Thyroid gland (tissue), 4 donors: ENCODE data around the gene MEI1. TPM values are rescaled to one million over a fixed set of nuclear protein-coding genes. Genes with fewer than 3 reads are reported as not detected.

Experiments used
- DNase-seq, 2 donors: peaks; one replicate each; pipeline ENCODE4 v3.0.0-alpha.2; 2019
- H3K27ac ChIP-seq, 3 donors: fragments of 200-600 bp; sonication (generic); 1 replicate in 2 of 3; 2 replicates in 1 of 3; pipeline ENCODE4 v1.5.1; 2016 to 2019; ENCODE audit warnings: mild to moderate bottlenecking in 1 of 3, moderate library complexity in 1 of 3
- H3K27me3 ChIP-seq: fragments of 200-600 bp; sonication (generic); one replicate; pipeline ENCODE4 v1.5.1; 2019
- H3K36me3 ChIP-seq, 2 donors: fragments of 200-600 bp; sonication (generic); one replicate each; pipeline ENCODE4 v1.5.1; 2016 to 2019
- H3K4me1 ChIP-seq, 2 donors: fragments of 200-600 bp; sonication (generic); one replicate each; pipeline ENCODE4 v1.5.1; 2017 to 2019
- H3K4me3 ChIP-seq, 3 donors: fragments of 200-600 bp; sonication (generic); replicated peaks in 1 of 3; 1 replicate in 2 of 3; 2 replicates in 1 of 3; pipeline ENCODE4 v1.5.1; 2016; ENCODE audit warnings: mild to moderate bottlenecking in 1 of 3
- H3K9me3 ChIP-seq: fragments of 200-600 bp; sonication (generic); one replicate; pipeline ENCODE4 v1.5.1; 2017
- POLR2A ChIP-seq, 2 donors: fragments of 450-650 bp; IDR thresholded peaks; one replicate each; pipeline ENCODE4 v1.6.1; 2017; ENCODE audit warnings: antibody characterized with exemption in 2 of 2, mild to moderate bottlenecking in 2 of 2, moderate library complexity in 1 of 2
- WGBS, 2 donors: methylation state at CpG; one replicate each; pipeline ENCODE4 v1.1.5; 2017; 5-methylcytosine and 5-hydroxymethylcytosine counted together
- intact Hi-C: fragments of 100-400 bp; cut with DNase I; formaldehyde crosslinking; loops from one replicate; pipeline ENCODE4 v1.15.1; 2023
- total RNA-seq, 4 donors: library from RNA; depleted of rRNA; stranded (reverse); fragments of >200 nt; gene quantifications; one replicate each; pipeline ENCODE4 v1.2.3, GENCODE V29; 2016
- TF ChIP-seq, protein P1 (sequence below), 6 experiments: fragments of 200-600 bp in 3 of 6; fragments of 450-650 bp in 3 of 6; sonication (generic) in 3 of 6; IDR thresholded peaks; one replicate each; pipeline ENCODE4 v1.5.1; 2016 to 2019; ENCODE audit warnings: antibody characterized with exemption in 6 of 6, mild to moderate bottlenecking in 2 of 6, inconsistent platforms in 1 of 6, moderate library complexity in 1 of 6

Gene MEI1
- total RNA-seq, 4 donors from 2014 or later: 0.25 to 5.2 (median 1.4) TPM

DNA sequence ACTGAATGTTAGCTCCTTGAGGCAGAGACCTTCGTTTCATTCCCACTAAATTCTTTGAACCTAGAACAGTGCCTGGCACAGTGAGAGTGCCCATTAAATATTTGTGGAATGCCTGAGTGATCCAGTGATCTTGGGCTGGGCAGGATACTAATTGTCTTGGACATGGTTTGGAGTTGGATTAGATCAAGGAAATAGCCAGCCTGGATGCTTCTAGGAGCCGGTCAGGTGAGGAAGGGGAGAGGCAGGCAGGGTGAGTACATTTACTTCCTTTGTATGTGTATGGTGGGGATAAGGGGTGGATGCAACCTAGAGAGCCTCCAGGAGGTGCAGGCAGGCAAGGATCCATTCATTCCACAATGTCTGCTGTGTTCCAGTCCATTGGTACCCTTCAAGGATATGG, 137.2 kb downstream of the MEI1 start:
- intact Hi-C loops: no loop called here
- Histone ChIP-seq H3K9me3 (no peaks in the 10 kb centered on the region), H3K27me3 (no peaks in the 10 kb centered on the region), H3K27ac (no peak overlapping the region), H3K4me3 (no peak overlapping the region), H3K36me3 (no peaks in the 10 kb centered on the region), H3K4me1 (peaks cover 10 to 16% of the 10 kb centered on the region in 2 donors)
- no peak for DNase-seq
- 69 to 91% methylated on average over 2 of the region's 2 CpGs for WGBS, 2 donors
- TF ChIP-seq, protein P1, sequence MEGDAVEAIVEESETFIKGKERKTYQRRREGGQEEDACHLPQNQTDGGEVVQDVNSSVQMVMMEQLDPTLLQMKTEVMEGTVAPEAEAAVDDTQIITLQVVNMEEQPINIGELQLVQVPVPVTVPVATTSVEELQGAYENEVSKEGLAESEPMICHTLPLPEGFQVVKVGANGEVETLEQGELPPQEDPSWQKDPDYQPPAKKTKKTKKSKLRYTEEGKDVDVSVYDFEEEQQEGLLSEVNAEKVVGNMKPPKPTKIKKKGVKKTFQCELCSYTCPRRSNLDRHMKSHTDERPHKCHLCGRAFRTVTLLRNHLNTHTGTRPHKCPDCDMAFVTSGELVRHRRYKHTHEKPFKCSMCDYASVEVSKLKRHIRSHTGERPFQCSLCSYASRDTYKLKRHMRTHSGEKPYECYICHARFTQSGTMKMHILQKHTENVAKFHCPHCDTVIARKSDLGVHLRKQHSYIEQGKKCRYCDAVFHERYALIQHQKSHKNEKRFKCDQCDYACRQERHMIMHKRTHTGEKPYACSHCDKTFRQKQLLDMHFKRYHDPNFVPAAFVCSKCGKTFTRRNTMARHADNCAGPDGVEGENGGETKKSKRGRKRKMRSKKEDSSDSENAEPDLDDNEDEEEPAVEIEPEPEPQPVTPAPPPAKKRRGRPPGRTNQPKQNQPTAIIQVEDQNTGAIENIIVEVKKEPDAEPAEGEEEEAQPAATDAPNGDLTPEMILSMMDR (IDR thresholded peaks at IDR 0.05): no peak
- TF ChIP-seq POLR2A (IDR thresholded peaks at IDR 0.05): no peak

DNA sequence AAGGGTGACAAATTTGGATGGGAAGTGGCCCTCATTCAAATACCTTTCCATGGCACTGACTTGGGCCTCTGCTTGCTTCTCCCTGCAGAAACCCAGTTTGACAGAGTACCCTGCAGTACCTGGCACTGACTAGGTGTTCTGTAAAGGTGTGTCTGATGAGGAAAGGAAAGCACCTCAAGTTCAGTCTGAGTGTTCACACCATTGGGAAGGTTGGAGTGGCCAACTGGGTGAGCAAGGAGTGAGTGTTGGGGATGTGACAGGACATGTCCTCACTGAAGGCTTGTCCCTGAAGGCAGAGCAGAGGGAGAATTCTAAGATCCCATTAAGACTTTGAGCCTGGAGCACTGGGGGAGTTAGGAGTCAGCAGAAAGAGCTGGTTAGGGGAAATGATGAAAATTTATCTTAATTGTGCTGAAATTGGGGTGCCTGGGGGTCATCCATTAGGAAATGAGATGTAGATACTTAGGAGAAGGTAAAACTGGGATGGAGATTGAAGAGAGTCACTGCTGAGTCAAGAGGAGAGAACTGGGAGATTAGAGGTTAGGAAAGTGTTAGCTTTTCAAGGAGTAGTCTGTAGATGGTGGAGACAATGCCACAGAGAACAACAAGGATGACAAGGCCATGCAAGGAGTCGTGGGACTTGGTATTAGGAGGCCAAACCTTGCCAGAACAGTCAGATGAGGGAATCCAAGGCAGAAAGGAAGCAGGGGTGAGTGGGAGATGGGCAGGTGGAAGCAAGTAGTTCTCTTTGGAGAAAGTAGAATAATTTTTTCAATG, 139.7 kb downstream of the MEI1 start:
- Histone ChIP-seq H3K4me3 (no peak overlapping the region), H3K9me3 (no peaks in the 10 kb centered on the region), H3K36me3 (no peaks in the 10 kb centered on the region), H3K27ac (no peak overlapping the region), H3K4me1 (peaks cover 5 to 15% of the 10 kb centered on the region in 2 donors), H3K27me3 (no peaks in the 10 kb centered on the region)
- TF ChIP-seq, protein P1 (IDR thresholded peaks at IDR 0.05): no peak
- no peak for TF ChIP-seq POLR2A (IDR thresholded peaks at IDR 0.05)
- 75 to 86% methylated on average over 1 of the region's 1 CpG for WGBS, 2 donors
- intact Hi-C loops: no loop called here
- no peak for DNase-seq

DNA sequence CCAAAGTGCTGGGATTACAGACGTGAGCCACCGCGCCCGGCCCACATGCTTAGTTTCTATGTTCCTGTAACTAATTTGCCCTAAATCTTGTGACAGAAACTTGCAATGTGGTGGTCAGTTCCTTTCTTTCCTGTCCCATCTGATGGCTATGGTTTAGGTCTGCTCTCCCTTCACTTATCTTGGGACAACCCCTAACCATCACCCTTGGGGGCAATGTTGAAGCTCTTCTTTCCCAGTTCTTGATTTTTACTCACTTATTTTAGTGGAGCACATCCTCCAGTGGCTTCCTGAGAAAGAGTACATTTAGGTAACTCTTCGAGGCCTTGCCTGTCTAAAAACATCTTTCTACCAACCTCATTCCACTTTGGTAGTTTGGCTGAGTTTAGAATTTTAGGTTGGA, 140.9 kb downstream of the MEI1 start:
- Histone ChIP-seq H3K9me3 (no peaks in the 10 kb centered on the region), H3K27me3 (no peaks in the 10 kb centered on the region), H3K36me3 (no peaks in the 10 kb centered on the region), H3K4me1 (peaks cover 13 to 15% of the 10 kb centered on the region in 2 donors), H3K4me3 (no peak overlapping the region), H3K27ac (no peak overlapping the region)
- intact Hi-C loops: no loop called here
- TF ChIP-seq, protein P1 (IDR thresholded peaks at IDR 0.05): no peak
- no peak for TF ChIP-seq POLR2A (IDR thresholded peaks at IDR 0.05)
- DNase-seq: no peak
- 93% methylated on average over 5 of the region's 5 CpGs for WGBS, 2 donors

DNA sequence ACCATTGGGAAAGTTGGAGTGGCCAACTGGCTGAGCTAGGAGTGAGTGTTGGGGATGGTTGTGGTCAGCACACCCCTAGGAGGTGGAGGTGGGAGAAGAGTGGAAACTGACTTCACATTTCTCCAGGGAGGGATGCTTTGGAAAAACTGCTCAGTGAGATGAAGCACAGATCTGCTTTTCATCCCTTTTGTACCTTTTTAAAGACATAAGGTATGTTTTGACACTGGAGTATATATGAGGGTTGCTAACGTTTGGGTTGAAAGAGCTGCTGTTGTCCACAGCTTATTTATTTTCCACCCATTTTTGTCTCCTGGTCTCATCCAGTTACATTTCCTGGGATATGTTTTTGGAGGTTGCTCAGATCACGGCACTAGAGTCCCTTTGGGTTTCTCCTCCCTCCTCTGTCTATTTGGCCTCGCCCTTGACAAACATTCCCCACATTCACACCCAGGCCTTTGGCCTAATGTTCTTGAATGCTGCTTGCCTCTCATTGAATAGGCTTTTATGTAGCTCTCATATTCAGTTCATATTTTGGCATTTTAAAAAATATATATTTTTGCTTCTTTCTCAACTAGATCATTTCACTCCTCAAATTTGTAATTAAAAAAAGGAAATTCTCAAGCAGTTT, 141.9 kb downstream of the MEI1 start:
- Histone ChIP-seq H3K9me3 (no peaks in the 10 kb centered on the region), H3K36me3 (no peaks in the 10 kb centered on the region), H3K27me3 (no peaks in the 10 kb centered on the region), H3K27ac (no peak overlapping the region), H3K4me1 (peaks cover 17 to 22% of the 10 kb centered on the region in 2 donors), H3K4me3 (no peak overlapping the region)
- 71 to 79% methylated on average over 3 of the region's 3 CpGs for WGBS, 2 donors
- no peak for TF ChIP-seq POLR2A (IDR thresholded peaks at IDR 0.05)
- TF ChIP-seq, protein P1 (IDR thresholded peaks at IDR 0.05): no peak
- no peak for DNase-seq
- intact Hi-C loops: no loop called here
